WI38 (cell line): Measurements from ENCODE around the gene UGT3A2.

ENCODE experiments used
- H3K4me3 ChIP-seq: 2 replicates; pipeline ENCODE4 v1.5.1; 2011; ENCODE audit warnings: low read depth, mild to moderate bottlenecking, control low read depth, low read length
- TF ChIP-seq, protein P1 (sequence below): IDR thresholded peaks from 2 replicates; pipeline ENCODE4 v1.5.1; 2012; ENCODE audit warnings: low read depth, mild to moderate bottlenecking, control low read depth, low read length

UGT3A2 gene, protein sequence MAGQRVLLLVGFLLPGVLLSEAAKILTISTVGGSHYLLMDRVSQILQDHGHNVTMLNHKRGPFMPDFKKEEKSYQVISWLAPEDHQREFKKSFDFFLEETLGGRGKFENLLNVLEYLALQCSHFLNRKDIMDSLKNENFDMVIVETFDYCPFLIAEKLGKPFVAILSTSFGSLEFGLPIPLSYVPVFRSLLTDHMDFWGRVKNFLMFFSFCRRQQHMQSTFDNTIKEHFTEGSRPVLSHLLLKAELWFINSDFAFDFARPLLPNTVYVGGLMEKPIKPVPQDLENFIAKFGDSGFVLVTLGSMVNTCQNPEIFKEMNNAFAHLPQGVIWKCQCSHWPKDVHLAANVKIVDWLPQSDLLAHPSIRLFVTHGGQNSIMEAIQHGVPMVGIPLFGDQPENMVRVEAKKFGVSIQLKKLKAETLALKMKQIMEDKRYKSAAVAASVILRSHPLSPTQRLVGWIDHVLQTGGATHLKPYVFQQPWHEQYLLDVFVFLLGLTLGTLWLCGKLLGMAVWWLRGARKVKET

DNA sequence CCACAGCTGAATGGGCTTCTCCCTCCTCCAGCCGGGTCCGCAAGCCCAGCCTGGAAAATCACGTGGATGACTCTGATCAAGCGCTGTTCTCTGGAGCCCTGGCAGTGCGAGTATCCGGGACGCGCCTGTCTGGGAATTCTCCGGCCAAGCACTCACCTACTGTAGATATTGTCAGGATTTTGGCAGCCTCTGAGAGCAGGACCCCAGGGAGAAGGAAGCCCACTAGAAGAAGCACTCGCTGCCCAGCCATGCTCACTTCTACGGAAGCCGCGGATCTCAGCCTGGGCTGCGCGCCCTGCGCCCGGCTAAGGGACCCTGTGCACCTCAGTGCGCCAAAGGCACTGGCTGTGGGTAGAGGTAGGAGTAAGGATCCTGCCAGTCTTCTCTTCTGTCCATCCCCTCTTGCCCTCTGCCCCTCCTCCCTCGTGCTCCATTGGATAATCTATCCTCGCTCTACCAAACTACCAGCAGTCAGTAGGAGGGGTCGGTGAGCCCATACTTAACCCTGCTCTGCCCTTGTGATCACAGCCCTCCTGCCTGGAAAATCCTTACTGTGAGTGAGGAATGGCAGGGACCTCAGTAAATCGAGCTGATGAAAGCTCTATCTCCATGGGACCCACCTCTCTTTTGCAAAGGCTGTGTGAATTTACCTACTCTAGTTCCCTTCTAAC, at the start of gene UGT3A2:
TSS of gene UGT3A2 (minus strand) at position 343 of the 671 bp plus-strand sequence. CDS start at position 250, 93 bp downstream.
- TF ChIP-seq, protein P1, sequence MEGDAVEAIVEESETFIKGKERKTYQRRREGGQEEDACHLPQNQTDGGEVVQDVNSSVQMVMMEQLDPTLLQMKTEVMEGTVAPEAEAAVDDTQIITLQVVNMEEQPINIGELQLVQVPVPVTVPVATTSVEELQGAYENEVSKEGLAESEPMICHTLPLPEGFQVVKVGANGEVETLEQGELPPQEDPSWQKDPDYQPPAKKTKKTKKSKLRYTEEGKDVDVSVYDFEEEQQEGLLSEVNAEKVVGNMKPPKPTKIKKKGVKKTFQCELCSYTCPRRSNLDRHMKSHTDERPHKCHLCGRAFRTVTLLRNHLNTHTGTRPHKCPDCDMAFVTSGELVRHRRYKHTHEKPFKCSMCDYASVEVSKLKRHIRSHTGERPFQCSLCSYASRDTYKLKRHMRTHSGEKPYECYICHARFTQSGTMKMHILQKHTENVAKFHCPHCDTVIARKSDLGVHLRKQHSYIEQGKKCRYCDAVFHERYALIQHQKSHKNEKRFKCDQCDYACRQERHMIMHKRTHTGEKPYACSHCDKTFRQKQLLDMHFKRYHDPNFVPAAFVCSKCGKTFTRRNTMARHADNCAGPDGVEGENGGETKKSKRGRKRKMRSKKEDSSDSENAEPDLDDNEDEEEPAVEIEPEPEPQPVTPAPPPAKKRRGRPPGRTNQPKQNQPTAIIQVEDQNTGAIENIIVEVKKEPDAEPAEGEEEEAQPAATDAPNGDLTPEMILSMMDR = no peak
- no peak within 1 kb of the TSS for H3K4me3 ChIP-seq

DNA sequence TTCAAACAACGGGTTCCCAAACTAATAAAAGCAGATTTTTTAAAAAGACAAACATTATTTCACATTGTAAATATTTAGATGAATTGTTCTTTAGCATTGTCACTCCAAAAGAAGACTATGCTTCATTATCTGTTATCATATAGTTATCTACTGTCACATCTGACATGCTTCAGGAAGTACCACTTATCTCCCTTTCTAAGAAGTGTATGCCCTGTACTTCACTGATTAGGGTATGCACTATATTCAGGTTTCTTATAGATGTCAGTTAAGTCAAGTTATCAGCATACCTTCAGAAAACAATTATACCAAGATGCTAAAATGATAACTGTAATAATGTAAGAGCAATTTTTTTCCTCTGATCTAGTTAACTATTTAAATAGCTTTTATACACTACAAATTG, 44.6 kb upstream of the UGT3A2 start:
- TF ChIP-seq, protein P1 = no peak
- no peak overlapping the region for H3K4me3 ChIP-seq

DNA sequence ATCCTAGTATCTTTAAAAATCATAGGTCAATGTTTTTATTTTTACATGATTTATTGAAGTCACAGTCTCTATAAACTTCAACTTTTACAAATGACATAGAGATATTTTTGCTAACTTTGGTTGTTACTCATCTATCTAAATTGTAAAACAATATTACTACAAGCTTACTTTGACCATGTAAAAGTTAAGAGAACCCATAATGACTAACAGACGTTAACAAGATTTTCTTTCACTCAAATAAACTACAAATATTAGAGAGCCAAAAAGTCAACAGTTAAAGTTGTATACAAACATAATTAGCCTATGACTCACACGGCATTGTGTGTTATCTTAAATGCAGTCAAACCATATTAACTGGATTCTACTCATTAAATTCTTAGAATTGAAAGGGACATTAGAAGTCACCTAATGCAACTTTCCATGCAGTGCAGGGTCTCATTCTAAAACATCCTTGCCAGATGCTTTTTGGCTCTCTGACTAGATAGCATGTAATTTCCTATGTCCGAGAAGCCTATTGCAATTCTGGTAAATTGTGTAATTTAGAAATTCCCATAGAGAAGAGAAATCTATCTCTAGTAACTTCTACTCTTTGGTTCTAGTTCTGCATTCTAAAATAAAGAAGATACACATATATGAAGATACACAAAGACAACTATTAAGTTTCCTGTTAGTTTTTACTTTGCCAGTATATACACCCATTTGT, 42.2 kb upstream of the UGT3A2 start:
- H3K4me3 ChIP-seq = no peak overlapping the region
- TF ChIP-seq, protein P1 = no peak

DNA sequence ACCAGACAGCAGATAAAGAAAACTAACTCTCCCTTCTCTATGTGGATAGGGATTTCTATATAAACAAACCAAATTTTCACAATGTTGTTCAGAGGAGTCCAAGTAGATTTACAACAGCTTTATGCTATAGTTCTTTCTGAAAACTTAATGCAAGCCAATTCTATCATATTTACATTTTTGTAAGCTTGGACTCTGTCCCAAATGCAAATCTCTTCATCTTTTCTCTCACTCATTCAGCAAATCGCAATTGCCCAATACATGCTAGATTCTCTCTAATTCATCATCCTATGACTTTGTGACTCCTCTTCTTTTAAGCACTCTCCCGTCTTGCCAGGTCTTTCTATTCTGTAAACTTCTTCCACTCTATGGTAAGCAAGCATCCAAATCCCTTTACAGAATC, 39.1 kb upstream of the UGT3A2 start:
- H3K4me3 ChIP-seq = no peak overlapping the region
- TF ChIP-seq, protein P1 = no peak

DNA sequence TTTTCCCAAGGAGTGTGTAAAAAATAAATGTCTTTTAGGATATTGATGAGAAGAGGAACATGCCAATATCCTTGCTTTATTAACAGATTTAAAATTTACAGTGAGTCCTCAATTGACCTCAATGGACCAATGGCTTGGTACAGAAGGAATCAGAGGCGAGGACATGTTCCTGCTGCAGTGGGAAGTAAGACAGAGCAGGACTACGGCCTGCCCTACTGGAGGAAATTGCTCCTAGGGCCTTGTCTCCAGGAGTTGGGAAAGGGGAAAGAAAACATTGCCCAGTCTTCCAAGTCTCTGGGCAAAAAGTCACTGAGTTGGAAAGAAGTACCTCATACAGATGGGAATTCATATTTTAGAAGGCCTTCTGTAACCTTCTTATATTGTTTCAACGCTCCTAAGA, 33.1 kb upstream of the UGT3A2 start:
- TF ChIP-seq, protein P1 = no peak
- H3K4me3 ChIP-seq = no peak overlapping the region

DNA sequence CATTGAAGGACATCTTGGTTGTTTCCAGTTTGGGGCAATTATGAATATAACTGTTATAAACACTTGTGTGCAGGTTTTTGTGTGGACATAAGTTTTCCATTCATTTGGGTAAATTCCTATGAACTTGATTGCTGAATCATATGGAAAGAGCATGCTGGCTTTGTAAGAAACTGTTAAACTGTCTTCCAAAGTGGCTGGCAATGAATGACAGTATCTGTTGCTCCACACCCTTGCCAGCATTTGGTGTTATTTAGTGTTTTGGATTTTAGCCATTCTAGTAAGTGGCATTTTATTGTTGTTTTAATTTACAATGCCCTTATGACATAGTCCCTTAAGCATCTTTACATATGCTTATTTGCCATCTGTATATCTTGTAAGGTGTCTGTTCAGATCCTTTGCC, 29.8 kb upstream of the UGT3A2 start:
- TF ChIP-seq, protein P1 = no peak
- H3K4me3 ChIP-seq = no peak overlapping the region
